Keratinocyte (primary cell): Measurements from ENCODE around the gene THOP1.

ENCODE experiments used
- EZH2 ChIP-seq: IDR thresholded peaks from one replicate; pipeline ENCODE4 v1.6.1; 2012; ENCODE audit warnings: inconsistent platforms, mild to moderate bottlenecking, low read length, moderate library complexity
- TF ChIP-seq, protein P1 (sequence below), 3 experiments: IDR thresholded peaks in 1 of 3; conservative IDR thresholded peaks in 1 of 3; optimal IDR thresholded peaks in 1 of 3; 2 replicates in 2 of 3; 3 replicates in 1 of 3; pipeline versions ENCODE3 to v1.5.1; 2011; ENCODE audit warnings: low read length in 3 of 3, mild to moderate bottlenecking in 3 of 3, moderate library complexity in 2 of 3, control low read depth in 1 of 3, inconsistent platforms in 1 of 3; ENCODE audit not compliant: insufficient read depth in 2 of 3; ENCODE audit errors: extremely low read depth in 1 of 3

DNA sequence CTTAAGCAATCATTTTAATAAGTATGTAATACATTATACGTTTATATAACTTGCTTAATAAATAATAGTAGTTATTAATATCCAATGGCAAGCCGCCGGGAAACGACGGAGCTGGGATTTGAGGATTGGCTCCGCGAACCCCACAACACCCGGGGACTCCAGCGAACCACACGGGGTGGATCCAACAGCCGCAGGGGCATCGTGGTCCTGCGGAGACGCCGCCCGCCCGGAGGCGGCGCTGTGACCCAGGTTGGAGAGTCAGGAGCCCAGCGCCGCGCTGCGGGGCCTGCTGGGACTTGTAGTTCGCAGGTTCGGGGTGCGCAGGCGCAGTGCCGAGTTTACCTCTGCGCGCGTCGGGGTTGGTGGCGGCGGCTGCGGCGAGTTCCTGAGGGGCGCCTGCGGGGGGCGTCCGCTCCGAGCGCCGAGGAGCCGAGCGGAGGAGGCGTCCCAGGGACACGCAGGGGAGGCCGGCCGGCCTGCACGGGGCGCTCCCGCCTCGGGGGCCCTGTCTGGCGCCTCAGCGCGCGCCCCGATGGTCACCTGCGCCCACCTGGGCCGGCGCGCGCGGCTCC, 34.3 kb downstream of the THOP1 start, which contains the start of gene ZNF554:
- TF ChIP-seq, protein P1, sequence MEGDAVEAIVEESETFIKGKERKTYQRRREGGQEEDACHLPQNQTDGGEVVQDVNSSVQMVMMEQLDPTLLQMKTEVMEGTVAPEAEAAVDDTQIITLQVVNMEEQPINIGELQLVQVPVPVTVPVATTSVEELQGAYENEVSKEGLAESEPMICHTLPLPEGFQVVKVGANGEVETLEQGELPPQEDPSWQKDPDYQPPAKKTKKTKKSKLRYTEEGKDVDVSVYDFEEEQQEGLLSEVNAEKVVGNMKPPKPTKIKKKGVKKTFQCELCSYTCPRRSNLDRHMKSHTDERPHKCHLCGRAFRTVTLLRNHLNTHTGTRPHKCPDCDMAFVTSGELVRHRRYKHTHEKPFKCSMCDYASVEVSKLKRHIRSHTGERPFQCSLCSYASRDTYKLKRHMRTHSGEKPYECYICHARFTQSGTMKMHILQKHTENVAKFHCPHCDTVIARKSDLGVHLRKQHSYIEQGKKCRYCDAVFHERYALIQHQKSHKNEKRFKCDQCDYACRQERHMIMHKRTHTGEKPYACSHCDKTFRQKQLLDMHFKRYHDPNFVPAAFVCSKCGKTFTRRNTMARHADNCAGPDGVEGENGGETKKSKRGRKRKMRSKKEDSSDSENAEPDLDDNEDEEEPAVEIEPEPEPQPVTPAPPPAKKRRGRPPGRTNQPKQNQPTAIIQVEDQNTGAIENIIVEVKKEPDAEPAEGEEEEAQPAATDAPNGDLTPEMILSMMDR (optimal IDR thresholded peaks at IDR 0.05 in 1 of 3, IDR thresholded peaks at IDR 0.05 in 1 of 3, conservative IDR thresholded peaks at IDR 0.05 in 1 of 3; ENCODE audit: extremely low read depth in 1 of 3, insufficient read depth in 2 of 3, low read length in 3 of 3) = peak; percentile 84 to 98 (median 91)
- TF ChIP-seq EZH2 = no peak
